HEK293 (cell line): ENCODE data around the gene FGD4.

Experiments
- ATF2 ChIP-seq: fragments of 450-650 bp; formaldehyde crosslinking; IDR thresholded peaks from 2 replicates; pipeline ENCODE4 v1.5.1; 2016; ENCODE audit warnings: missing biosample characterization, missing genetic modification characterization, low read depth
- BCL11A ChIP-seq: fragments of 450-650 bp; formaldehyde crosslinking; IDR thresholded peaks from 2 replicates; pipeline ENCODE4 v1.5.1; 2016; ENCODE audit warnings: low read depth, missing biosample characterization, missing genetic modification characterization
- CTCF ChIP-seq: fragments of 450-650 bp; formaldehyde crosslinking; IDR thresholded peaks from 2 replicates; pipeline ENCODE4 v1.5.1; 2016; ENCODE audit warnings: missing biosample characterization, missing genetic modification characterization
- GLIS2 ChIP-seq: fragments of 450-650 bp; formaldehyde crosslinking; IDR thresholded peaks from 2 replicates; pipeline ENCODE4 v1.5.1; 2016; ENCODE audit warnings: missing biosample characterization, missing genetic modification characterization
- HOXD13 ChIP-seq: sonication (generic); formaldehyde crosslinking; IDR thresholded peaks from 2 replicates; pipeline ENCODE4 v1.8.0; 2022; ENCODE audit warnings: missing genetic modification reagents, borderline replicate concordance
- MEIS1 ChIP-seq: sonication (generic); formaldehyde crosslinking; IDR thresholded peaks from 2 replicates; pipeline ENCODE4 v1.8.1; 2022; ENCODE audit warnings: missing genetic modification reagents, mild to moderate bottlenecking, borderline replicate concordance
- REPIN1 ChIP-seq: fragments of 450-650 bp; formaldehyde crosslinking; IDR thresholded peaks from 2 replicates; pipeline ENCODE4 v1.5.1; 2017; ENCODE audit warnings: missing biosample characterization, missing genetic modification characterization, low read depth
- SALL2 ChIP-seq: fragments of 450-650 bp; formaldehyde crosslinking; IDR thresholded peaks from 2 replicates; pipeline ENCODE4 v1.5.0; 2017; ENCODE audit warnings: missing biosample characterization, mild to moderate bottlenecking, missing genetic modification characterization, borderline replicate concordance
- SP2 ChIP-seq: fragments of 450-650 bp; formaldehyde crosslinking; IDR thresholded peaks from 2 replicates; pipeline ENCODE4 v1.5.1; 2016; ENCODE audit warnings: missing biosample characterization, missing genetic modification characterization
- SP3 ChIP-seq: fragments of 450-650 bp; formaldehyde crosslinking; IDR thresholded peaks from 2 replicates; pipeline ENCODE4 v1.5.1; 2016; ENCODE audit warnings: missing biosample characterization, missing genetic modification characterization
- TCF7L2 ChIP-seq: IDR thresholded peaks from 2 replicates; pipeline ENCODE4 v1.6.1; 2011; ENCODE audit warnings: low read depth, mild to moderate bottlenecking, inconsistent platforms, low read length, moderate library complexity, borderline replicate concordance
- YY2 ChIP-seq: fragments of 450-650 bp; formaldehyde crosslinking; IDR thresholded peaks from 2 replicates; pipeline ENCODE4 v1.5.1; 2016; ENCODE audit warnings: missing biosample characterization, missing genetic modification characterization
- ZBTB21 ChIP-seq: fragments of 450-650 bp; formaldehyde crosslinking; IDR thresholded peaks from 2 replicates; pipeline ENCODE4 v1.5.1; 2017; ENCODE audit warnings: missing biosample characterization, missing genetic modification characterization
- ZNF121 ChIP-seq: fragments of 450-650 bp; formaldehyde crosslinking; IDR thresholded peaks from 2 replicates; pipeline ENCODE4 v1.5.1; 2016; ENCODE audit warnings: missing biosample characterization, missing genetic modification characterization
- ZNF138 ChIP-seq: fragments of 450-650 bp; formaldehyde crosslinking; IDR thresholded peaks from 2 replicates; pipeline ENCODE4 v1.5.1; 2016; ENCODE audit warnings: missing biosample characterization, missing genetic modification characterization, borderline replicate concordance
- ZNF174 ChIP-seq: fragments of 450-650 bp; formaldehyde crosslinking; IDR thresholded peaks from 2 replicates; pipeline ENCODE4 v1.5.0; 2017; ENCODE audit warnings: missing biosample characterization, mild to moderate bottlenecking, missing genetic modification characterization
- ZNF19 ChIP-seq: fragments of 450-650 bp; formaldehyde crosslinking; IDR thresholded peaks from 2 replicates; pipeline ENCODE4; 2016; ENCODE audit warnings: missing biosample characterization, missing genetic modification characterization, low read depth
- ZNF248 ChIP-seq: fragments of 450-650 bp; formaldehyde crosslinking; IDR thresholded peaks from 2 replicates; pipeline ENCODE4 v1.5.1; 2017; ENCODE audit warnings: missing biosample characterization, missing genetic modification characterization
- ZNF280D ChIP-seq: fragments of 450-650 bp; formaldehyde crosslinking; IDR thresholded peaks from 2 replicates; pipeline ENCODE4 v1.5.1; 2016; ENCODE audit warnings: missing biosample characterization, missing genetic modification characterization
- ZNF292 ChIP-seq: fragments of 450-650 bp; formaldehyde crosslinking; IDR thresholded peaks from 2 replicates; pipeline ENCODE4 v1.5.1; 2016; ENCODE audit warnings: low read depth, missing biosample characterization, missing genetic modification characterization, borderline replicate concordance
- ZNF394 ChIP-seq: fragments of 450-650 bp; formaldehyde crosslinking; IDR thresholded peaks from 2 replicates; pipeline ENCODE4 v1.5.1; 2016; ENCODE audit warnings: missing biosample characterization, missing genetic modification characterization, mild to moderate bottlenecking, moderate library complexity, borderline replicate concordance
- ZNF398 ChIP-seq: fragments of 450-650 bp; formaldehyde crosslinking; IDR thresholded peaks from 2 replicates; pipeline ENCODE4 v1.5.1; 2017; ENCODE audit warnings: missing biosample characterization, missing genetic modification characterization
- ZNF433 ChIP-seq: fragments of 450-650 bp; formaldehyde crosslinking; IDR thresholded peaks from 2 replicates; pipeline ENCODE4 v1.5.1; 2016; ENCODE audit warnings: missing biosample characterization, missing genetic modification characterization, low read depth
- ZNF48 ChIP-seq: fragments of 450-650 bp; formaldehyde crosslinking; IDR thresholded peaks from 2 replicates; pipeline ENCODE4 v1.5.1; 2016; ENCODE audit warnings: missing biosample characterization, missing genetic modification characterization
- ZNF529 ChIP-seq: fragments of 450-650 bp; formaldehyde crosslinking; IDR thresholded peaks from 2 replicates; pipeline ENCODE4 v1.5.1; 2017; ENCODE audit warnings: missing genetic modification characterization, missing biosample characterization; ENCODE audit not compliant: insufficient replicate concordance
- ZNF549 ChIP-seq: fragments of 450-650 bp; IDR thresholded peaks from 2 replicates; pipeline ENCODE4 v1.5.1; 2018; ENCODE audit warnings: missing biosample characterization, missing genetic modification characterization, mild to moderate bottlenecking, inconsistent platforms, moderate library complexity
- ZNF555 ChIP-seq: fragments of 450-650 bp; formaldehyde crosslinking; conservative IDR thresholded peaks from 2 replicates; pipeline ENCODE4 v1.5.1; 2017; ENCODE audit warnings: missing biosample characterization, mild to moderate bottlenecking, missing genetic modification characterization, inconsistent platforms
- ZNF664 ChIP-seq: fragments of 450-650 bp; formaldehyde crosslinking; IDR thresholded peaks from 2 replicates; pipeline ENCODE4 v1.5.1; 2016; ENCODE audit warnings: missing biosample characterization, missing genetic modification characterization
- ZNF670 ChIP-seq: fragments of 450-650 bp; formaldehyde crosslinking; IDR thresholded peaks from 2 replicates; pipeline ENCODE4 v1.5.1; 2016; ENCODE audit warnings: missing biosample characterization, missing genetic modification characterization, low read depth
- ZNF768 ChIP-seq: fragments of 450-650 bp; formaldehyde crosslinking; IDR thresholded peaks from 2 replicates; pipeline ENCODE4 v1.5.1; 2018; ENCODE audit warnings: missing biosample characterization, mild to moderate bottlenecking, missing genetic modification characterization
- ZNF791 ChIP-seq: fragments of 450-650 bp; formaldehyde crosslinking; IDR thresholded peaks from 2 replicates; pipeline ENCODE4 v1.5.1; 2016; ENCODE audit warnings: missing biosample characterization, missing genetic modification characterization

Gene FGD4

GRCh38 chr12:32679091-32679919, 279.9 kb downstream of the FGD4 start, which contains the start of gene DNM1L (continued):
- TF ChIP-seq CTCF (peak; percentile 45; the same call in 1 of the 2 replicates), ZNF768 (tag by site-specific recombination) (no peak), ZNF555 (tag by site-specific recombination) (no peak), TCF7L2 (no peak), ZNF19 (no peak), ZNF292 (tag by site-specific recombination) (no peak), ZNF121 (peak; percentile 62; the same call in 1 of the 2 replicates), ATF2 (tag by site-specific recombination) (no peak), ZBTB21 (tag by site-specific recombination) (no peak), BCL11A (tag by site-specific recombination) (0 out of 2 replicates have a peak, but pooled peaks have one; percentile 22), ZNF549 (tag by site-specific recombination) (no peak), ZNF248 (tag by site-specific recombination) (no peak), REPIN1 (tag by site-specific recombination) (no peak), YY2 (tag by site-specific recombination) (peak; percentile 79; the same call in 1 of the 2 replicates), ZNF791 (tag by site-specific recombination) (no peak), ZNF280D (tag by site-specific recombination) (no peak), ZNF398 (peak; percentile 82), ZNF664 (tag by site-specific recombination) (no peak), SP3 (peak; percentile 98), SALL2 (tag by site-specific recombination) (no peak), HOXD13 (CRISPR knock-in tag) (no peak; the same call in 1 of the 2 replicates), ZNF529 (tag by site-specific recombination) (no peak), ZNF433 (tag by site-specific recombination) (no peak), ZNF138 (no peak), ZNF48 (tag by site-specific recombination) (no peak), ZNF394 (tag by site-specific recombination) (peak; percentile 100), GLIS2 (tag by site-specific recombination) (peak; percentile 98), MEIS1 (no peak), SP2 (tag by site-specific recombination) (peak; percentile 83), ZNF174 (tag by site-specific recombination) (no peak), ZNF670 (no peak)
